ENCODE results near the gene ARID1B.

The ARID1B gene

GRCh38 chr6:157169226-157169625 is 392.0 kb downstream of the ARID1B start:
- no peak for TF ChIP-seq CTCF (IDR thresholded peaks at IDR 0.05; ENCODE audit: low read depth, low read length)
- in situ Hi-C loops (cut with HindIII; ENCODE audit: low sequenced_read_pairs), result no loop called here
- no peak for DNase-seq (ENCODE audit: low read depth, low spot score)
- no peak overlapping the region for H3K4me3 ChIP-seq (ENCODE audit: low read depth, low read length)

GRCh38 chr6:157169656-157170055 is 392.5 kb downstream of the ARID1B start:
- no peak overlapping the region for H3K4me3 ChIP-seq (ENCODE audit: low read depth, low read length)
- DNase-seq (ENCODE audit: low read depth, low spot score), result no peak
- no peak for TF ChIP-seq CTCF (IDR thresholded peaks at IDR 0.05; ENCODE audit: low read depth, low read length)
- in situ Hi-C loops (cut with HindIII; ENCODE audit: low sequenced_read_pairs), result no loop called here

- DNase-seq (ENCODE audit: low read depth, low spot score), result no peak
- in situ Hi-C loops (cut with HindIII; ENCODE audit: low sequenced_read_pairs), result no loop called here
- no peak overlapping the region for H3K4me3 ChIP-seq (ENCODE audit: low read depth, low read length)
- no peak for TF ChIP-seq CTCF (IDR thresholded peaks at IDR 0.05; ENCODE audit: low read depth, low read length)
Measured at GRCh38 chr6:157170535-157170934, 393.4 kb downstream of the ARID1B start.

- in situ Hi-C loops (cut with HindIII; ENCODE audit: low sequenced_read_pairs), result no loop called here
- TF ChIP-seq CTCF (IDR thresholded peaks at IDR 0.05; ENCODE audit: low read depth, low read length), result no peak
- no peak overlapping the region for H3K4me3 ChIP-seq (ENCODE audit: low read depth, low read length)
- DNase-seq (ENCODE audit: low read depth, low spot score), result no peak
Measured at GRCh38 chr6:157171801-157172200, 394.6 kb downstream of the ARID1B start.

GRCh38 chr6:157172231-157172701 is 395.1 kb downstream of the ARID1B start:
- H3K4me3 ChIP-seq (ENCODE audit: low read depth, low read length), result no peak overlapping the region
- no peak for TF ChIP-seq CTCF (IDR thresholded peaks at IDR 0.05; ENCODE audit: low read depth, low read length)
- in situ Hi-C loops (cut with HindIII; ENCODE audit: low sequenced_read_pairs), result no loop called here
- DNase-seq (ENCODE audit: low read depth, low spot score), result no peak

- no peak overlapping the region for H3K4me3 ChIP-seq (ENCODE audit: low read depth, low read length)
- in situ Hi-C loops (cut with HindIII; ENCODE audit: low sequenced_read_pairs), result no loop called here
- no peak for DNase-seq (ENCODE audit: low read depth, low spot score)
- TF ChIP-seq CTCF (IDR thresholded peaks at IDR 0.05; ENCODE audit: low read depth, low read length), result no peak
Measured at GRCh38 chr6:157172830-157173536, 395.8 kb downstream of the ARID1B start.
